Measurements from ENCODE around the gene HAPSTR1.
A peak's percentile ranks its signal among the peaks of the same experiment; 100 is the strongest.

Gene HAPSTR1

GRCh38 chr16:9102379-9102778 lies 10.9 kb downstream of the HAPSTR1 start:
- TF ChIP-seq SCRT2 (tag by site-specific recombination; IDR thresholded peaks at IDR 0.05) (0 out of 2 replicates have a peak, but pooled peaks have one; percentile 48), GFI1B (tag by site-specific recombination; IDR thresholded peaks at IDR 0.05) (no peak)
- CTCF ChIA-PET = interaction anchor here (0.7 to 1.7 kb wide), 2 partner anchors 9 to 93 kb away, joined by 4 to 5 read pairs; no protein-coding TSS in a partner anchor
- no peak overlapping the region for H3K4me3 ChIP-seq (ENCODE audit: low read depth, low read length)
- H3K9me3 ChIP-seq (ENCODE audit: control insufficient read depth, insufficient read depth, low read depth, low read length) = no peaks in the 10 kb centered on the region
- POLR2A ChIA-PET = interaction anchor here (0.5 to 0.9 kb wide), 3 partner anchors 9 to 246 kb away, joined by 3 to 5 read pairs (median 4); partner anchors contain the start of gene HAPSTR1
- peaks cover 40 to 99% of the 10 kb centered on the region in 2 experiments for H3K36me3 ChIP-seq (ENCODE audit: control insufficient read depth in 2 of 2, insufficient read depth in 1 of 2, low read length in 2 of 2)
- no peak overlapping the region for H3K27ac ChIP-seq (ENCODE audit: extremely low read depth, low read depth, low read length)
- peaks cover 5% of the 10 kb centered on the region; the same call in 1 of the 2 replicates for H3K4me1 ChIP-seq (ENCODE audit: control insufficient read depth, insufficient read depth, low read length)

DNA sequence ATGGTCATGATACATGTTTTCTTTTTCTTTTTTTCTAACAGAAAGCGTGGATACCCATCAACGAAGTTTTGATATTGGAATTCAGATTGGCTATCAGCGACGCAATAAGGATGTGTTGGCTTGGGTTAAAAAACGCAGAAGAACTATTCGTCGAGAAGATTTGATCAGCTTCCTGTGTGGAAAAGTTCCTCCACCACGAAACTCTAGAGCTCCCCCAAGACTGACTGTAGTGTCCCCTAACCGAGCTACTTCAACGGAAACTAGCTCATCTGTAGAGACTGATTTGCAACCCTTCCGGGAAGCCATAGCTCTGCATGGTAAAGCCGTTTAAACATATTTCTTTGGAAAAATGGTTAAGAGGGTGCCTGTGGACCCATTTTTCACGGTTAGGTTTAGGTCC lies 11.5 kb downstream of the HAPSTR1 start:
- Histone ChIP-seq H3K27ac (ENCODE audit: extremely low read depth, low read depth, low read length) (no peak overlapping the region), H3K4me1 (ENCODE audit: control insufficient read depth, insufficient read depth, low read length) (0 out of 2 replicates have a peak, but pooled peaks cover 3% of the 10 kb centered on the region), H3K36me3 (ENCODE audit: control insufficient read depth in 2 of 2, insufficient read depth in 1 of 2, low read length in 2 of 2) (peaks cover 38 to 99% of the 10 kb centered on the region in 2 experiments), H3K4me3 (ENCODE audit: low read depth, low read length) (no peak overlapping the region), H3K9me3 (ENCODE audit: control insufficient read depth, insufficient read depth, low read depth, low read length) (no peaks in the 10 kb centered on the region)
- ChIA-PET CTCF (interaction anchor here (0.6 kb wide), 1 partner anchor 1636 kb away, joined by 3 read pairs; no protein-coding TSS in a partner anchor), POLR2A (interaction anchor here (0.5 to 0.9 kb wide), 4 partner anchors 9 to 246 kb away, joined by 3 to 5 read pairs (median 4); partner anchors contain the start of gene HAPSTR1)
- TF ChIP-seq OSR2 (tag by site-specific recombination; IDR thresholded peaks at IDR 0.05) (no peak), SALL2 (tag by site-specific recombination; IDR thresholded peaks at IDR 0.05; ENCODE audit: borderline replicate concordance) (no peak), ZBTB8A (tag by site-specific recombination; IDR thresholded peaks at IDR 0.05) (no peak), ZNF776 (tag by site-specific recombination; IDR thresholded peaks at IDR 0.05; ENCODE audit: borderline replicate concordance) (no peak), ATF2 (tag by site-specific recombination; IDR thresholded peaks at IDR 0.05; ENCODE audit: low read depth) (no peak), ZNF121 (tag by site-specific recombination; IDR thresholded peaks at IDR 0.05) (no peak), ZNF169 (tag by site-specific recombination; IDR thresholded peaks at IDR 0.05) (no peak), ZNF23 (tag by site-specific recombination; IDR thresholded peaks at IDR 0.05; ENCODE audit: borderline replicate concordance) (no peak), KLF7 (tag by site-specific recombination; IDR thresholded peaks at IDR 0.05; ENCODE audit: borderline replicate concordance) (no peak), ZNF768 (tag by site-specific recombination; IDR thresholded peaks at IDR 0.05) (no peak)
- TF ChIP-seq, protein P1, sequence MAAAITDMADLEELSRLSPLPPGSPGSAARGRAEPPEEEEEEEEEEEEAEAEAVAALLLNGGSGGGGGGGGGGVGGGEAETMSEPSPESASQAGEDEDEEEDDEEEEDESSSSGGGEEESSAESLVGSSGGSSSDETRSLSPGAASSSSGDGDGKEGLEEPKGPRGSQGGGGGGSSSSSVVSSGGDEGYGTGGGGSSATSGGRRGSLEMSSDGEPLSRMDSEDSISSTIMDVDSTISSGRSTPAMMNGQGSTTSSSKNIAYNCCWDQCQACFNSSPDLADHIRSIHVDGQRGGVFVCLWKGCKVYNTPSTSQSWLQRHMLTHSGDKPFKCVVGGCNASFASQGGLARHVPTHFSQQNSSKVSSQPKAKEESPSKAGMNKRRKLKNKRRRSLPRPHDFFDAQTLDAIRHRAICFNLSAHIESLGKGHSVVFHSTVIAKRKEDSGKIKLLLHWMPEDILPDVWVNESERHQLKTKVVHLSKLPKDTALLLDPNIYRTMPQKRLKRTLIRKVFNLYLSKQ (tag by site-specific recombination; IDR thresholded peaks at IDR 0.05; ENCODE audit: borderline replicate concordance) = no peak

DNA sequence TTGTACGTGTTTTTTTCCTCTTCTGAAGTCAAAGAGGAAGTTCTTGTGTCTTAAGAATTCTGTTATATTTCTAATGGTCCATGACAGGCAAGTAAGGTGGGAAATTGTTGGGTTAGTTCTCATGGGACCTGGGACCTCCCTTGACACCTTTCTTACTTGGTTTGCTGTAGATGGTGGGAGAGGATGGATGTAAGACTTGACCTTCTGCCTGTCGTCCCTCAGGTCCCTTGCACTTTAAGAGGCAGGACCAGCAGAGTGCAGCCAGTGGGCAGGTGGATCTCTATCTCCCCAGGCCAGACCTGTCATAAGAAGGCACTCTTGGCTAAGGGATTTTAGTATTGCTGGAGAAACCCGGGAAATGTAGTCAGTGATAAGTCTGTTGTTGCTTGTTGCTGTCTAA lies 12.1 kb downstream of the HAPSTR1 start:
- POLR2A ChIA-PET = interaction anchor here (0.8 to 1.0 kb wide), 2 partner anchors 12 to 1641 kb away, joined by 3 read pairs; partner anchors contain the start of gene HAPSTR1
- CTCF ChIA-PET = interaction anchor here (0.6 kb wide), 1 partner anchor 1635 kb away, joined by 3 read pairs; no protein-coding TSS in a partner anchor
- peaks cover 33 to 99% of the 10 kb centered on the region in 2 experiments for H3K36me3 ChIP-seq (ENCODE audit: control insufficient read depth in 2 of 2, insufficient read depth in 1 of 2, low read length in 2 of 2)
- no peak overlapping the region for H3K27ac ChIP-seq (ENCODE audit: extremely low read depth, low read depth, low read length)
- H3K4me3 ChIP-seq (ENCODE audit: low read depth, low read length) = no peak overlapping the region
- 0 out of 2 replicates have a peak, but pooled peaks cover 3% of the 10 kb centered on the region for H3K4me1 ChIP-seq (ENCODE audit: control insufficient read depth, insufficient read depth, low read length)
- H3K9me3 ChIP-seq (ENCODE audit: control insufficient read depth, insufficient read depth, low read depth, low read length) = no peaks in the 10 kb centered on the region
- TF ChIP-seq ZNF138 (tag by site-specific recombination; IDR thresholded peaks at IDR 0.05; ENCODE audit: borderline replicate concordance) (no peak), ZBTB21 (tag by site-specific recombination; IDR thresholded peaks at IDR 0.05) (no peak), ZBTB17 (tag by site-specific recombination; IDR thresholded peaks at IDR 0.05) (no peak), ZFP69B (tag by site-specific recombination; IDR thresholded peaks at IDR 0.05) (no peak), ZNF133 (tag by site-specific recombination; IDR thresholded peaks at IDR 0.05) (no peak), ZNF132 (tag by site-specific recombination; IDR thresholded peaks at IDR 0.05; ENCODE audit: borderline replicate concordance) (no peak), ZNF266 (tag by site-specific recombination; IDR thresholded peaks at IDR 0.05; ENCODE audit: low read depth) (no peak), KLF8 (tag by site-specific recombination; IDR thresholded peaks at IDR 0.05) (no peak), ZNF292 (tag by site-specific recombination; IDR thresholded peaks at IDR 0.05; ENCODE audit: borderline replicate concordance, low read depth) (no peak), ZNF121 (tag by site-specific recombination; IDR thresholded peaks at IDR 0.05) (no peak), ZNF423 (tag by site-specific recombination; IDR thresholded peaks at IDR 0.05) (no peak), ZNF747 (tag by site-specific recombination; IDR thresholded peaks at IDR 0.05) (no peak)
- TF ChIP-seq, protein P2, sequence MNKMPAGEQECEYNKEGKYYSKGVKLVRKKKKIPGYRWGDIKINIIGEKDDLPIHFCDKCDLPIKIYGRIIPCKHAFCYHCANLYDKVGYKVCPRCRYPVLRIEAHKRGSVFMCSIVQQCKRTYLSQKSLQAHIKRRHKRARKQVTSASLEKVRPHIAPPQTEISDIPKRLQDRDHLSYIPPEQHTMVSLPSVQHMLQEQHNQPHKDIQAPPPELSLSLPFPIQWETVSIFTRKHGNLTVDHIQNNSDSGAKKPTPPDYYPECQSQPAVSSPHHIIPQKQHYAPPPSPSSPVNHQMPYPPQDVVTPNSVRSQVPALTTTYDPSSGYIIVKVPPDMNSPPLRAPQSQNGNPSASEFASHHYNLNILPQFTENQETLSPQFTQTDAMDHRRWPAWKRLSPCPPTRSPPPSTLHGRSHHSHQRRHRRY (tag by site-specific recombination; IDR thresholded peaks at IDR 0.05) = no peak
- TF ChIP-seq, protein P3, sequence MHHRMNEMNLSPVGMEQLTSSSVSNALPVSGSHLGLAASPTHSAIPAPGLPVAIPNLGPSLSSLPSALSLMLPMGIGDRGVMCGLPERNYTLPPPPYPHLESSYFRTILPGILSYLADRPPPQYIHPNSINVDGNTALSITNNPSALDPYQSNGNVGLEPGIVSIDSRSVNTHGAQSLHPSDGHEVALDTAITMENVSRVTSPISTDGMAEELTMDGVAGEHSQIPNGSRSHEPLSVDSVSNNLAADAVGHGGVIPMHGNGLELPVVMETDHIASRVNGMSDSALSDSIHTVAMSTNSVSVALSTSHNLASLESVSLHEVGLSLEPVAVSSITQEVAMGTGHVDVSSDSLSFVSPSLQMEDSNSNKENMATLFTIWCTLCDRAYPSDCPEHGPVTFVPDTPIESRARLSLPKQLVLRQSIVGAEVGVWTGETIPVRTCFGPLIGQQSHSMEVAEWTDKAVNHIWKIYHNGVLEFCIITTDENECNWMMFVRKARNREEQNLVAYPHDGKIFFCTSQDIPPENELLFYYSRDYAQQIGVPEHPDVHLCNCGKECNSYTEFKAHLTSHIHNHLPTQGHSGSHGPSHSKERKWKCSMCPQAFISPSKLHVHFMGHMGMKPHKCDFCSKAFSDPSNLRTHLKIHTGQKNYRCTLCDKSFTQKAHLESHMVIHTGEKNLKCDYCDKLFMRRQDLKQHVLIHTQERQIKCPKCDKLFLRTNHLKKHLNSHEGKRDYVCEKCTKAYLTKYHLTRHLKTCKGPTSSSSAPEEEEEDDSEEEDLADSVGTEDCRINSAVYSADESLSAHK (tag by site-specific recombination; IDR thresholded peaks at IDR 0.05) = no peak

All from HEK293 (cell line).